ENCODE measurements around the gene ZGLP1.
"Not testable (repeated sequence)": the region's sequence is repeated elsewhere in the genome, so short reads cannot be mapped to it uniquely, and the experiment has no call there.

The ZGLP1 gene

DNA sequence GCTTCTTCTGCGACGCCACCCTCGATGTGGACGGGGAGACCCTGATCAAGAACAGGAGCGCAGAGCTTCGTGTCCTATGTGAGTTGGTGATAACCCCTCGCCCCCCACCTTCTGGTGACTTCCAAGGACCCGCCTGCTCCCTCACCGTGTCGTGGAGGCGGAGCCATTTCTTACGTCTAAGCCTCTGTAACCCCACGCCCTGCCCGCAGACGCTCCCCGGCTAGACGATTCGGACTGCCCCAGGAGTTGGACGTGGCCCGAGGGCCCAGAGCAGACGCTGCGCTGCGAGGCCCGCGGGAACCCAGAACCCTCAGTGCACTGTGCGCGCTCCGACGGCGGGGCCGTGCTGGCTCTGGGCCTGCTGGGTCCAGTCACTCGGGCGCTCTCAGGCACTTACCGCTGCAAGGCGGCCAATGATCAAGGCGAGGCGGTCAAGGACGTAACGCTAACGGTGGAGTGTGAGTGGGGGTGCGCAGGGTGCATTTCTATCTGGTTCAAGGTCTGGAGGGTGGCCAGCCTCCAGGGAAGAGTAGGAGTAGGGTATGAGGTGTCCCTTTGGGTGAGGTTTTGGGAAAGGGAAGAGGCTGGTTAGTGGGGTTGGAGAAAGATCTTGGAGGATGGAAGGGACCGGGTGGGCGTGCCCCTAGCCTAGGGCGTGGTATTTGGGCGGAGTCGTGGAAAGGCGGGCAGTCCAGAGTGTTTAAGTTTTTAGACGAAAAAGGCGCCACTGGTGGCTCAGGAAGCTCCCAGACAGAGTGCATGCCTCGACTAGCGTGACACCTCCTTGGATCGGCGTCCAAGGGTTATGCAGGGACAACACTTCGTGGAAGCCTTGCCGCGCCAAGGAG is 16.6 kb downstream of the ZGLP1 start:
- DNase-seq = no peak

DNA sequence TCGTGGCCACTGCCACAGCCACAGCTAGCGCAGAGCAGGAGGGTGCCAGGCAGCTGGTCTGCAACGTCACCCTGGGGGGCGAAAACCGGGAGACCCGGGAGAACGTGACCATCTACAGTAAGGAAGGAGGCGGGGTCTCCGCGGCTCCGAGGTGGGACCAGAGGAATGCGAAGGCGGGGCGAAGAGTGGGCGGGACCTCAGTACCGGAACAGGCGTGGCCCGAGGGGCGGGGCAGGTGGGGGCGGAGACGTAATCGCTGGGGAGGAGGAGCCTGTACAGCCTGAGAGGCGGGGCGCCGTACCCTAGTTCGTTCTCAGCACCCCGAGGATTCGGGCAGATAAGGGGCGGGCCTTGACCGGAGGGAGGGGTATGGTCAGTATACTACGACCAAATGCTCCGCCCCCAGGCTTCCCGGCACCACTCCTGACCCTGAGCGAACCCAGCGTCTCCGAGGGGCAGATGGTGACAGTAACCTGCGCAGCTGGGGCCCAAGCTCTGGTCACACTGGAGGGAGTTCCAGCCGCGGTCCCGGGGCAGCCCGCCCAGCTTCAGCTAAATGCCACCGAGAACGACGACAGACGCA is 17.3 kb downstream of the ZGLP1 start:
- peak; percentile 81 for DNase-seq

DNA sequence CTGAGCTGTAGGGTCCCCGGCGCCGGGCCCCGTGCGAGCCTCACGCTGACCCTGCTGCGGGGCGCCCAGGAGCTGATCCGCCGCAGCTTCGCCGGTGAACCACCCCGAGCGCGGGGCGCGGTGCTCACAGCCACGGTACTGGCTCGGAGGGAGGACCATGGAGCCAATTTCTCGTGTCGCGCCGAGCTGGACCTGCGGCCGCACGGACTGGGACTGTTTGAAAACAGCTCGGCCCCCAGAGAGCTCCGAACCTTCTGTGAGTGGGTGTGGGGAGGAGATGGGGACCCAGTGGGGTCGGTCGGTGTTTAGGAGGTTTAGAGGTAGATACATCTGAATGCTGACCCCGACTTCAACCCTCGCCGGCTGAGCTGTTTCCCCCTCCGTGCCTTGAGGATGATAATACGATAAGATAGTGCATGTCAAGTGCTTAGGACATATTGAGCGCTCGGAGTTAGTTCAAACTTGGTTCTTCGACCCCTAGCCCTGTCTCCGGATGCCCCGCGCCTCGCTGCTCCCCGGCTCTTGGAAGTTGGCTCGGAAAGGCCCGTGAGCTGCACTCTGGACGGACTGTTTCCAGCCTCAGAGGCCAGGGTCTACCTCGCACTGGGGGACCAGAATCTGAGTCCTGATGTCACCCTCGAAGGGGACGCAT is 17.9 kb downstream of the ZGLP1 start:
- DNase-seq = no peak

DNA sequence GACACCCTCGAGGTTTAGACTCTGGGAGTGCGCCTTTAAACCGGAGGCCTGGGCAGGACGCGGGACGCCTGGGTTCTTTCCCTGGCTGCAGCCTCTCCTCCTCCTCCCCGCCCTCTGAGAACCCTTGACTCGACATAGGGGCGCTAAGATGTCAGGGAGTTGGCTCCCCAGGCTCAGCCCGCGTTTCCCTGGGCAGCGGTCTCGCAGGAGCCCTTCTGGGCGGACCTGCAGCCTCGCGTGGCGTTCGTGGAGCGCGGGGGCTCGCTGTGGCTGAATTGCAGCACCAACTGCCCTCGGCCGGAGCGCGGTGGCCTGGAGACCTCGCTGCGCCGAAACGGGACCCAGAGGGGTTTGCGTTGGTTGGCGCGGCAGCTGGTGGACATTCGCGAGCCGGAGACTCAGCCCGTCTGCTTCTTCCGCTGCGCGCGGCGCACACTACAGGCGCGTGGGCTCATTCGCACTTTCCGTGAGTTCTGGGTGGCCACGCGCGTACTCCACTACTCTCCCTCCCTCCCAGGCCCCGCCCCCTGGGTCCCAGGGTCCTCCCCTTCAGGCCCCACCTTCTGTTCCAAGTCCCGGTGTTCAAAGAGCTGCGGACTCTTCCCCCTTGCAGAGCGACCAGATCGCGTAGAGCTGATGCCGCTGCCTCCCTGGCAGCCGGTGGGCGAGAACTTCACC is 18.6 kb downstream of the ZGLP1 start:
- DNase-seq = peak; percentile 82

DNA sequence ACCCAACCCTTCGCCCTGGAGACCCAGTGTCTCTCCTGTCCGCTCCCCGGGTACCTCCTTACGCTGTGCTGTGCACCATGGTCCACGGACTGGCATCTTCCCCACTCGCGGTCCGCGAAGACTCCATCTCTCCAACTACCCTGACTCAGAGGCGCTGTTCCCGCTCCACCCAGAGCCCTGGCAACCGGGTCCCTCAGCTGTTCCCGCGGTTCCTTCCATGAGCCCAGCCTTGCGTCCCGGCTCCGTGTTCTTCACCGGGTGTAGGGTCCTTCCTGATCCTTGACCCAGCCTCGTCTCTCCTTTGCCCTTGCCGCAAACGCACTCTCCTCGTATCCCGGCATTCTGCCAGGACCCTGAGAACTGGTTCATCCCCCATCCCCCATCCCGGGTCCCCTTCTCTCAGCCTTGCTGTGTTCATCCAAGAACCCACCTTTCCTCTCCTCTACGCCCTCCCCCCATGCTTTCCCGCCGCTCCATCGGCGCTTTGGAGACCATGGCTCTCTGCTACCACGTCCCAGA is 19.2 kb downstream of the ZGLP1 start:
- DNase-seq = no peak

DNA sequence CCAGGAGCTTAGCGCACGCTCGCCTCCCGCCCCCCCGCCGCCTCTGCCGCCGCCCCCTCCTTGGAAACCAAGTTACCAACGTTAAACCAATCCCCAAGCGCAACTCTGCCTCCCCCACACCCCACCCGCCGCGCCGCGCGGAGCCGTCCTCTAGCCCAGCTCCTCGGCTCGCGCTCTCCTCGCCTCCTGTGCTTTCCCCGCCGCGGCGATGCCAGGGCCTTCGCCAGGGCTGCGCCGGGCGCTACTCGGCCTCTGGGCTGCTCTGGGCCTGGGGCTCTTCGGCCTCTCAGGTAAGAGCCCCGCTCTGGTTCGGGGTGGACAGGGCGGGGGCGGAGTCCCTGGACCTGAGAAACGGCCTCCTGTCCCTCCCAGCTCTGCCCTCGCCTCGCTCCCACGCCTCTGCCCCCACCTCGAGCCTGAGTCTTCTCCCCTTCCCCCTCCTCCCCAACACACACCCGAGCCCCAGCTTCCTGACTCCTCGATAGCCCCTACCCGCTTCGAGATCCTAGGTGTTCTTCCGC is 19.7 kb downstream of the ZGLP1 start, which contains the start of gene ICAM5:
TSS of gene ICAM5 (plus strand) at position 117 of the 521 bp plus-strand sequence. CDS start at position 209, 92 bp downstream.
- no peak for DNase-seq

DNA sequence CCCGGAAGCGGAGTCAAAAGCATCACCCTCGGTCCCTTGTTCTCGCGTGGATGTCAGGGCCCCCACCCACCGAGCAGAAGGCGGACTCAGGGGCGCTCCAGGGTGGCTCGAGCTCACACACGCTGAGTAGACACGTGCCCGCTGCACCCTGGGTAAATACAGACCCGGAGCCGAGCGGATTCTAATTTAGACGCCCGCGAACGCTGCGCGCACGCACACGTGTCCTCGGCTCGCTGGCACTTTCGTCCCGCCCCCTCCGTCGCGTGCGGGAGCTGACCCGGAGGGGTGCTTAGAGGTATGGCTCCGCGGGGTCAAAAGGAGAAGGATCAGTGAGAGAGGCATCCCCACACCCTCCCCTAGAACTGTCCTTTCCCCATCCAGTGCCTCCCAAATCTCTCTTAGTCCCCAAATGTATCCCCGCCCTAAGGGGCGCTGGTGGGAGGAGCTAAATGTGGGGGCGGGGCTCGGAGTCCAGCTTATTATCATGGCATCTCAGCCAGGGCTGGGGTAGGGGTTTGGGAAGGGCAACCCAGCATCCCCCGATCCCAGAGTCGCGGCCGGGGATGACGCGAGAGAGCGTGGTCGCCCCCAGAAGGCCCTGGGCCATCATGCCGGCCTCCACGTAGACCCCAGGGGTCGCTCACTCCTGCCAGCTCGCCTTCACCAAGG is 20.3 kb downstream of the ZGLP1 start:
- DNase-seq = peak; percentile 44

DNA sequence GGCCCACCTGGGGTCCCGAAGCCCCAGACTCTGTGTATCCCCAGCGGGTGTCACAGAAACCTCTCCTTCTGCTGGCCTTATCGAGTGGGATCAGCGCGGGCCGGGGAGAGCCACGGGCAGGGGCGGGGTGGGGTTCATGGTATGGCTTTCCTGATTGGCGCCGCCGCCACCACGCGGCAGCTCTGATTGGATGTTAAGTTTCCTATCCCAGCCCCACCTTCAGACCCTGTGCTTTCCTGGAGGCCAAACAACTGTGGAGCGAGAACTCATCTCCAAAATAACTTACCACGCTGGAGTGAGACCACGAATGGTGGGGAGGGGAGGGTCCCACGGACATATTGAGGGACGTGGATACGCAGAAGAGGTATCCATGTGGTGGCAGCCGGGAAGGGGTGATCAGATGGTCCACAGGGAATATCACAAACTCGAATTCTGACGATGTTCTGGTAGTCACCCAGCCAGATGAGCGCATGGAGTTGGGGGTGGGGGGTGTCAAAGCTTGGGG is 20.9 kb downstream of the ZGLP1 start:
- peak; percentile 69 for DNase-seq

DNA sequence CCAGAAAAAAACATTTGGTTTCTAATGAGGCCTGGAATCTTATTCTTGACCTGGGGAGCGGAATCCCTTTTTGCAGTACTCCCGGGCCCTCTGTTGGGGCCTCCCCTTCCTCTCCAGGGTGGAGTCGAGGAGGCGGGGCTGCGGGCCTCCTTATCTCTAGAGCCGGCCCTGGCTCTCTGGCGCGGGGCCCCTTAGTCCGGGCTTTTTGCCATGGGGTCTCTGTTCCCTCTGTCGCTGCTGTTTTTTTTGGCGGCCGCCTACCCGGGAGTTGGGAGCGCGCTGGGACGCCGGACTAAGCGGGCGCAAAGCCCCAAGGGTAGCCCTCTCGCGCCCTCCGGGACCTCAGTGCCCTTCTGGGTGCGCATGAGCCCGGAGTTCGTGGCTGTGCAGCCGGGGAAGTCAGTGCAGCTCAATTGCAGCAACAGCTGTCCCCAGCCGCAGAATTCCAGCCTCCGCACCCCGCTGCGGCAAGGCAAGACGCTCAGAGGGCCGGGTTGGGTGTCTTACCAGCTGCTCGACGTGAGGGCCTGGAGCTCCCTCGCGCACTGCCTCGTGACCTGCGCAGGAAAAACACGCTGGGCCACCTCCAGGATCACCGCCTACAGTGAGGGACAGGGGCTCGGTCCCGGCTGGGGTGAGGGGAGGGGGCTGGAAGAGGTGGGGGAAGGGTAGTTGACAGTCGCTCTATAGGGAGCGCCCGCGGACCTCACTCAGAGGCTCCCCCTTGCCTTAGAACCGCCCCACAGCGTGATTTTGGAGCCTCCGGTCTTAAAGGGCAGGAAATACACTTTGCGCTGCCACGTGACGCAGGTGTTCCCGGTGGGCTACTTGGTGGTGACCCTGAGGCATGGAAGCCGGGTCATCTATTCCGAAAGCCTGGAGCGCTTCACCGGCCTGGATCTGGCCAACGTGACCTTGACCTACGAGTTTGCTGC is 22.5 kb downstream of the ZGLP1 start, which contains the start of gene ICAM4:
TSS of gene ICAM4 (plus strand) at position 153 of the 935 bp plus-strand sequence. CDS start at position 211, 58 bp downstream.
- DNase-seq = no peak

DNA sequence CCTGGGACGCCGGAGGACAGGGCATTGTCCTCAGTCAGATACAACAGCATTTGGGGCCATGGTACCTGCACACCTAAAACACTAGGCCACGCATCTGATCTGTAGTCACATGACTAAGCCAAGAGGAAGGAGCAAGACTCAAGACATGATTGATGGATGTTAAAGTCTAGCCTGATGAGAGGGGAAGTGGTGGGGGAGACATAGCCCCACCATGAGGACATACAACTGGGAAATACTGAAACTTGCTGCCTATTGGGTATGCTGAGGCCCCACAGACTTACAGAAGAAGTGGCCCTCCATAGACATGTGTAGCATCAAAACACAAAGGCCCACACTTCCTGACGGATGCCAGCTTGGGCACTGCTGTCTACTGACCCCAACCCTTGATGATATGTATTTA is 24.2 kb downstream of the ZGLP1 start:
- no peak for DNase-seq

DNA sequence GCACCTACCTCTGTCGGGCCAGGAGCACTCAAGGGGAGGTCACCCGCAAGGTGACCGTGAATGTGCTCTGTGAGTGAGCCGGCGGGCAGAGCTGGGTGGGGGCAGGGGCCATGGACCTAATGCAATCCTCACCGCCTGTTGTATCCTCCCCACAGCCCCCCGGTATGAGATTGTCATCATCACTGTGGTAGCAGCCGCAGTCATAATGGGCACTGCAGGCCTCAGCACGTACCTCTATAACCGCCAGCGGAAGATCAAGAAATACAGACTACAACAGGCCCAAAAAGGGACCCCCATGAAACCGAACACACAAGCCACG is 24.7 kb downstream of the ZGLP1 start:
- no peak for DNase-seq

DNA sequence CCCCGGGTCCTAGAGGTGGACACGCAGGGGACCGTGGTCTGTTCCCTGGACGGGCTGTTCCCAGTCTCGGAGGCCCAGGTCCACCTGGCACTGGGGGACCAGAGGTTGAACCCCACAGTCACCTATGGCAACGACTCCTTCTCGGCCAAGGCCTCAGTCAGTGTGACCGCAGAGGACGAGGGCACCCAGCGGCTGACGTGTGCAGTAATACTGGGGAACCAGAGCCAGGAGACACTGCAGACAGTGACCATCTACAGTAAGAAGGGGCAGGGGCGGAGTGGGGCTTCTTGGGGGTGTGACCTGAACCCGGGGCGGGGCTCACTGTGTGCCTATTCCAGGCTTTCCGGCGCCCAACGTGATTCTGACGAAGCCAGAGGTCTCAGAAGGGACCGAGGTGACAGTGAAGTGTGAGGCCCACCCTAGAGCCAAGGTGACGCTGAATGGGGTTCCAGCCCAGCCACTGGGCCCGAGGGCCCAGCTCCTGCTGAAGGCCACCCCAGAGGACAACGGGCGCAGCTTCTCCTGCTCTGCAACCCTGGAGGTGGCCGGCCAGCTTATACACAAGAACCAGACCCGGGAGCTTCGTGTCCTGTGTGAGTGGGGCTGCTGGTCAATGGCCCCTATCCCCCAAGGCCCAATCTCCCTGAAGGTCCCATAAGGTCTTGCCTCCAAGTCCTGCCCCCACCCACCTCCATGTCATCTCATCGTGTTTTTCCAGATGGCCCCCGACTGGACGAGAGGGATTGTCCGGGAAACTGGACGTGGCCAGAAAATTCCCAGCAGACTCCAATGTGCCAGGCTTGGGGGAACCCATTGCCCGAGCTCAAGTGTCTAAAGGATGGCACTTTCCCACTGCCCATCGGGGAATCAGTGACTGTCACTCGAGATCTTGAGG is 25.3 kb downstream of the ZGLP1 start:
- no peak for DNase-seq

DNA sequence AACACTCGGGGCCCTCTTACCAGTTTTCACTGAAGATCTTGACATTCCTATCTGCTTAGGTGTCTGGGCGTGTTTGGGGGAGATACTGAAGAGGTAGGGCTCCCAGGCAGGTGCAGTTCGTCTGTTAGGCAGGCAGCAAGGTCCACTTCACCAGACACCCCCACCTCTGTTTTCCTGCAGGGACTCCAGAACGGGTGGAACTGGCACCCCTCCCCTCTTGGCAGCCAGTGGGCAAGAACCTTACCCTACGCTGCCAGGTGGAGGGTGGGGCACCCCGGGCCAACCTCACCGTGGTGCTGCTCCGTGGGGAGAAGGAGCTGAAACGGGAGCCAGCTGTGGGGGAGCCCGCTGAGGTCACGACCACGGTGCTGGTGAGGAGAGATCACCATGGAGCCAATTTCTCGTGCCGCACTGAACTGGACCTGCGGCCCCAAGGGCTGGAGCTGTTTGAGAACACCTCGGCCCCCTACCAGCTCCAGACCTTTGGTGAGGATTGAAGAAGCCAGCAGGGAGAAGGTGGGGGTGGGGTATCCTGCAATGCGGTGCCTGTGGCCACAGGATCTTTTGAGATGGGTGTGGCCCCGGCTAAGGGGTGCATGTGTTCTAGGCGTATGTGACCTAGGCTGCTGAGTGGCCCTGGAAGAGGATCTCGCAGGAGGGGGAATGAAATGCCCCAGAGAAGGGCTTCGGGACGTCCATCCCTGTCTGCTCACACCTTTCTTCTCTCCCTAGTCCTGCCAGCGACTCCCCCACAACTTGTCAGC is 26.1 kb downstream of the ZGLP1 start:
- no peak for DNase-seq

DNA sequence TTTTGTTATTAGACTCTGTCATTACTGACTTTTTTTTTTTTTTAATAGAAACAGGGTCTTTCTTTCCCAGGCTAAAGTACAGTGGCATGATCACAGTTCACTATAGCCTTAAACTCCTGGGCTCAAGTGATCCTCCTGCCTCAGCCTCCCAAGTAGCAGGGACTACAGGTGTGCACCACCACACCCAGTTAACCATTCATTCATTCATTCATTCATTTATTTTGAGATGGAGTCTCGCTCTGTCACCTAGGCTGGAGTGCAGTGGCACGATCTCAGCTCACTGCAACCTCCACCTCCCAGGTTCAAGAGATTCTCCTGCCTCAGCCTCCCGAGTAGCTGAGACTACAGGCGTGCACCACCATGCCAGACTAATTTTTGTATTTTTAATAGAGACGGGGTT is 27.6 kb downstream of the ZGLP1 start:
- DNase-seq = not testable (repeated sequence)

DNA sequence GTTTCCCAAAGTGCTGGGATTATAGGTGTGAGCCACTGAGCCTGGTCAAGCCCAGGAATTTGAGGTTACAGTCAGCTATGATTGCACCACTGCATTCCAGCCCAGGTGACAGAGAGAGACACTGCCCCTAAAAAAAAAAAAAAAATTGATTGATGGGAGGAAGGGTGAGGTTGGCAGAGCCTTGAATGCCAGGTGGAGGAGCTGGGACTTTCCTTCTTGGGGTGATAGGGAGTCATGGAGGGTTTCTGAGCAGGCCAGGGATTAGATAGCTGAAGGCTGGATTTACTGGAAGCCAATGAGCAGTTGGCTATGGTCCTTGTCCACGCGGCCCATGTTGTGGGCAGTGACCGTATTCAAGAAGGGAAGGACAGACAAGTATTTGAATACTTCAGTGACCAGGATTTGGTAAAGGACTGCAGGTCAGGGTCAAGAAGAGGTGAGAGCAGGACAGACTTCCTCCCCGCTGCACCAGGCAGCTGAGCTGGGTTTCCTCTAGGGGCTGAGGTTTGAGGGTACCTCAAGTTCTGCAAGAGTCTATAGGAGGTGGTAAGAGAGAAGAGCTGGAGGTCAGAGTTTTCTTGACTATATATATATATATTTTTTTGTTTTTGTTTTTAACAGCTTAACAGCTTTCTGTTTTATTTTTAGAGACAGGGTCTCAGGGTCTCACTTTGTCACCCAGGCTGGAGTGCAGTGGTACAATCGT is 29.7 kb downstream of the ZGLP1 start:
- no peak for DNase-seq

DNA sequence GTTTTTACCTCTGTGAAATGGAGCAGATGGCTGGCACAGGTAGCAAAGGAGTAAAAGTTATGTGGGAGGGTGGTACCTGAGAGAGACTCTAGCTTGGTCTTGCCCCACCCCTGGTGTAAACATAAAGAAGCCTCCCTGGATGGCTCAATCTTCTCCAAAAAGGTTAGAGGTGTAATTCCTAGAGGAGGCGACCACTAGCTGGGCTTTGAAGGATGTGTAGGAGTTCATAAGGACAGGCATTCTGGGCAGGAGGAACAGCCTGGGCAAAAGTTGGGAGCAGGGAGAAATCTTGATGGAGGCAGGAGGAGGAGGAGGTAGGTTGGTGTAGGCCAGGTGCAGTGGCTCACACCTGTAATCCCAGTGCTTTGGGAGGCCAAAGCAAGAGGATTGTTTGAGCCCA is 30.7 kb downstream of the ZGLP1 start:
- DNase-seq = no peak

DNA sequence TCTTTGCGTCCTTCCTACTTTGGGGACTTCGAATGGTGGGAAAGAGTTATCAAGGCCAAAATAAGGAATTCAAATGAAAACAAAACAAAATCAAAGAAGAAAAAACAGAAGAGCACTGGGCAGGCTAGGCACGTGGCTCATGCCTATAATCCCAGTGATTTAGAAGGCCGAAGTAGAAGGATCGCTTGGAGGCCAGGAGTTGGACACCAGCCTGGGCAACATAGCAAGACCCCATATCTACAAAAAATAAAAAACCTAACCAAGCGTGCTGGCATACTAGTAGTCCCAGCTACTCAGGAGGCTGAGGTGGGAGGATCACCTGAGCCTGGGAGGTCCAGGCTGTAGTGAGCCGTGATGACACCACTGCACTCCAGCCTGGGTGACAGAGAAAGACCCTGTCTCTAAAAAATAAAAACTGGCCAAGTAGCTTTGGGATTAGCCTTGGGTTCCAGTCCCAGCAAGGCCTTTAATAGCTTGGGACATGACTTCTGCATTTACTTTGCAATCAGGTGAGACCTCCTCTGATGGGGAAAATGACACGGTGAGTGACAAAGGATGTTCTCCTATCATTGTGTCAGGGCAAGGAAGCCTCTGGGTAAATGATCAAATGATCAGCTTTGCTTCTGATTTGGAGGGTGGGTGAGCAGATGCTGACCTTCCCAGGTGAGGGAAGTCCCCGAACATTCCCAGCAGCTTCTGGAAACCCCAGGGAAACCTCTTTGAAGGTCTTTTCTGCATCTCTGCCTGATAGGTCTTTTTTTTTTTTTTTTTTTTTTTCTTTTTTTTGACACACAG is 31.6 kb downstream of the ZGLP1 start:
- DNase-seq = no peak

DNA sequence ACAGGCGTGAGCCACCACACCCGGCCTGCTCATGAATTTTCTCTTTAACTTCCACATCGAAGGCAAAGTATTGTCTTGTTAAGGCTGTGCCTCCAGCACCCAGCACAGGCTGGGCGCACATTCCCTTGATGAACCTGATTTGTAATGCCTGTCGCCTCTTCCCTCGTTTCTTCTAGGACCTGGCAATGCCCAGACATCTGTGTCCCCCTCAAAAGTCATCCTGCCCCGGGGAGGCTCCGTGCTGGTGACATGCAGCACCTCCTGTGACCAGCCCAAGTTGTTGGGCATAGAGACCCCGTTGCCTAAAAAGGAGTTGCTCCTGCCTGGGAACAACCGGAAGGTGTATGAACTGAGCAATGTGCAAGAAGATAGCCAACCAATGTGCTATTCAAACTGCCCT is 35.0 kb downstream of the ZGLP1 start:
- DNase-seq = no peak

All from 8988T (cell line).